Measurements from ENCODE around the gene ZXDB.

Gene ZXDB

DNA sequence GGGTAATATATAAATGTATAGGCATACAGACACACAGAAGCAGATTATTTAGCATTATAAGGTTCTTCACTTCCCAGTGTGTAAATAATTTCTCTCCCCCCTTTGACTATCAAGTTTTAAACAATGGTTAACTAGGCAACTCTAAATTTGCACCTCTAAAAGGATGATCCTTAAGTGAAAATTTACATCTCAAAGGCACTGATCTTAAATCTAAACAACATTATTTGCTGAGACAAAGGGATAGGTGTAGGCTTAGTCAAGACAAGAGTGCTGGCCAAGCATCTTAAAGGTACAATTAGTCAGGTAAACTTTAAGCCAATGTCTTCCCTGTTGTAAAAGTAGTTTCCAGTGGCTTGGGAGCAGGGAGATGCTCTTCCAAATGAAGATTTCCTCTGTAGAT is 55.2 kb downstream of the ZXDB start:
- no peaks in the 10 kb centered on the region for H3K27me3 ChIP-seq (ENCODE audit: insufficient read depth, low read depth, severe bottlenecking)
- no peak overlapping the region for H3K4me3 ChIP-seq (ENCODE audit: low read depth, low read length)
- H3K27ac ChIP-seq = no peak overlapping the region
- DNase-seq = no peak
- TF ChIP-seq, protein P1, sequence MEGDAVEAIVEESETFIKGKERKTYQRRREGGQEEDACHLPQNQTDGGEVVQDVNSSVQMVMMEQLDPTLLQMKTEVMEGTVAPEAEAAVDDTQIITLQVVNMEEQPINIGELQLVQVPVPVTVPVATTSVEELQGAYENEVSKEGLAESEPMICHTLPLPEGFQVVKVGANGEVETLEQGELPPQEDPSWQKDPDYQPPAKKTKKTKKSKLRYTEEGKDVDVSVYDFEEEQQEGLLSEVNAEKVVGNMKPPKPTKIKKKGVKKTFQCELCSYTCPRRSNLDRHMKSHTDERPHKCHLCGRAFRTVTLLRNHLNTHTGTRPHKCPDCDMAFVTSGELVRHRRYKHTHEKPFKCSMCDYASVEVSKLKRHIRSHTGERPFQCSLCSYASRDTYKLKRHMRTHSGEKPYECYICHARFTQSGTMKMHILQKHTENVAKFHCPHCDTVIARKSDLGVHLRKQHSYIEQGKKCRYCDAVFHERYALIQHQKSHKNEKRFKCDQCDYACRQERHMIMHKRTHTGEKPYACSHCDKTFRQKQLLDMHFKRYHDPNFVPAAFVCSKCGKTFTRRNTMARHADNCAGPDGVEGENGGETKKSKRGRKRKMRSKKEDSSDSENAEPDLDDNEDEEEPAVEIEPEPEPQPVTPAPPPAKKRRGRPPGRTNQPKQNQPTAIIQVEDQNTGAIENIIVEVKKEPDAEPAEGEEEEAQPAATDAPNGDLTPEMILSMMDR (IDR thresholded peaks at IDR 0.05; ENCODE audit: low read depth, low read length) = no peak
- no peaks in the 10 kb centered on the region for H3K9me3 ChIP-seq (ENCODE audit: severe bottlenecking)
- H3K36me3 ChIP-seq = no peaks in the 10 kb centered on the region

Measured in WERI-Rb-1 (cell line).